ENCODE data around the gene TARS2. TPM values are rescaled to one million over a fixed set of nuclear protein-coding genes. Genes with fewer than 3 reads are reported as not detected.

Gene TARS2
- total and polyA plus RNA-seq, 2 of the 13 experiments (the other 11 are each of a cell fraction or from before 2014, with no cell fraction given): 21.3 to 22.8 TPM

DNA sequence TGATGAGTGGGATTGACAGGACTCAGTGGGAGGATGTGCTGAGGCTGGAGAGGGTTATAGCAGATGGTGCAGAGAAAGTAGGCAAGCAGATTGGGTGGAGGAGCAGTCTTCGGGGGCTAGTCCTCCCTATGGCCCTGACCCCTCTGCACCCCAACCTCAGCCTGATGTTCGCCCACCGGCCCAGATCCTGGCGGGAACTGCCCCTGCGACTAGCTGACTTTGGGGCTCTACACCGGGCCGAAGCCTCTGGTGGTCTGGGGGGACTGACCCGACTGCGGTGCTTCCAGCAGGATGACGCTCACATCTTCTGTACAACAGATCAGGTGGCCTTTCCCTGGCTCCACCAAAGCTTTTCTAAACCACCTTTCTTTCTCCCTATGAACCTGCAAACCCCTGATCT, 11.1 kb downstream of the TARS2 start (continued):
- TF ChIP-seq, protein P1, sequence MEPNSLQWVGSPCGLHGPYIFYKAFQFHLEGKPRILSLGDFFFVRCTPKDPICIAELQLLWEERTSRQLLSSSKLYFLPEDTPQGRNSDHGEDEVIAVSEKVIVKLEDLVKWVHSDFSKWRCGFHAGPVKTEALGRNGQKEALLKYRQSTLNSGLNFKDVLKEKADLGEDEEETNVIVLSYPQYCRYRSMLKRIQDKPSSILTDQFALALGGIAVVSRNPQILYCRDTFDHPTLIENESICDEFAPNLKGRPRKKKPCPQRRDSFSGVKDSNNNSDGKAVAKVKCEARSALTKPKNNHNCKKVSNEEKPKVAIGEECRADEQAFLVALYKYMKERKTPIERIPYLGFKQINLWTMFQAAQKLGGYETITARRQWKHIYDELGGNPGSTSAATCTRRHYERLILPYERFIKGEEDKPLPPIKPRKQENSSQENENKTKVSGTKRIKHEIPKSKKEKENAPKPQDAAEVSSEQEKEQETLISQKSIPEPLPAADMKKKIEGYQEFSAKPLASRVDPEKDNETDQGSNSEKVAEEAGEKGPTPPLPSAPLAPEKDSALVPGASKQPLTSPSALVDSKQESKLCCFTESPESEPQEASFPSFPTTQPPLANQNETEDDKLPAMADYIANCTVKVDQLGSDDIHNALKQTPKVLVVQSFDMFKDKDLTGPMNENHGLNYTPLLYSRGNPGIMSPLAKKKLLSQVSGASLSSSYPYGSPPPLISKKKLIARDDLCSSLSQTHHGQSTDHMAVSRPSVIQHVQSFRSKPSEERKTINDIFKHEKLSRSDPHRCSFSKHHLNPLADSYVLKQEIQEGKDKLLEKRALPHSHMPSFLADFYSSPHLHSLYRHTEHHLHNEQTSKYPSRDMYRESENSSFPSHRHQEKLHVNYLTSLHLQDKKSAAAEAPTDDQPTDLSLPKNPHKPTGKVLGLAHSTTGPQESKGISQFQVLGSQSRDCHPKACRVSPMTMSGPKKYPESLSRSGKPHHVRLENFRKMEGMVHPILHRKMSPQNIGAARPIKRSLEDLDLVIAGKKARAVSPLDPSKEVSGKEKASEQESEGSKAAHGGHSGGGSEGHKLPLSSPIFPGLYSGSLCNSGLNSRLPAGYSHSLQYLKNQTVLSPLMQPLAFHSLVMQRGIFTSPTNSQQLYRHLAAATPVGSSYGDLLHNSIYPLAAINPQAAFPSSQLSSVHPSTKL (CRISPR knock-in tag; IDR thresholded peaks at IDR 0.05): no peak

GRCh38 chr1:150505431-150505830, 18.2 kb downstream of the TARS2 start:
- TF ChIP-seq ZNF547 (CRISPR knock-in tag; IDR thresholded peaks at IDR 0.05) (no peak), KLF12 (CRISPR knock-in tag; IDR thresholded peaks at IDR 0.05; ENCODE audit: borderline replicate concordance) (no peak), NR2F2 (IDR thresholded peaks at IDR 0.05; ENCODE audit: borderline replicate concordance, low read depth) (no peak), ZNF333 (CRISPR knock-in tag; IDR thresholded peaks at IDR 0.05; ENCODE audit: borderline replicate concordance) (no peak), ZNF234 (CRISPR knock-in tag; conservative IDR thresholded peaks at IDR 0.05) (no peak), ZNF691 (CRISPR knock-in tag; IDR thresholded peaks at IDR 0.05; ENCODE audit: borderline replicate concordance, low read depth) (no peak), NRL (CRISPR knock-in tag; IDR thresholded peaks at IDR 0.05; ENCODE audit: borderline replicate concordance) (no peak), ZNF737 (CRISPR knock-in tag; IDR thresholded peaks at IDR 0.05; ENCODE audit: borderline replicate concordance) (no peak)
- TF ChIP-seq, protein P2, sequence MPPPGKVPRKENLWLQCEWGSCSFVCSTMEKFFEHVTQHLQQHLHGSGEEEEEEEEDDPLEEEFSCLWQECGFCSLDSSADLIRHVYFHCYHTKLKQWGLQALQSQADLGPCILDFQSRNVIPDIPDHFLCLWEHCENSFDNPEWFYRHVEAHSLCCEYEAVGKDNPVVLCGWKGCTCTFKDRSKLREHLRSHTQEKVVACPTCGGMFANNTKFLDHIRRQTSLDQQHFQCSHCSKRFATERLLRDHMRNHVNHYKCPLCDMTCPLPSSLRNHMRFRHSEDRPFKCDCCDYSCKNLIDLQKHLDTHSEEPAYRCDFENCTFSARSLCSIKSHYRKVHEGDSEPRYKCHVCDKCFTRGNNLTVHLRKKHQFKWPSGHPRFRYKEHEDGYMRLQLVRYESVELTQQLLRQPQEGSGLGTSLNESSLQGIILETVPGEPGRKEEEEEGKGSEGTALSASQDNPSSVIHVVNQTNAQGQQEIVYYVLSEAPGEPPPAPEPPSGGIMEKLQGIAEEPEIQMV (CRISPR knock-in tag; IDR thresholded peaks at IDR 0.05; ENCODE audit: low read depth): no peak
- TF ChIP-seq, protein P3, sequence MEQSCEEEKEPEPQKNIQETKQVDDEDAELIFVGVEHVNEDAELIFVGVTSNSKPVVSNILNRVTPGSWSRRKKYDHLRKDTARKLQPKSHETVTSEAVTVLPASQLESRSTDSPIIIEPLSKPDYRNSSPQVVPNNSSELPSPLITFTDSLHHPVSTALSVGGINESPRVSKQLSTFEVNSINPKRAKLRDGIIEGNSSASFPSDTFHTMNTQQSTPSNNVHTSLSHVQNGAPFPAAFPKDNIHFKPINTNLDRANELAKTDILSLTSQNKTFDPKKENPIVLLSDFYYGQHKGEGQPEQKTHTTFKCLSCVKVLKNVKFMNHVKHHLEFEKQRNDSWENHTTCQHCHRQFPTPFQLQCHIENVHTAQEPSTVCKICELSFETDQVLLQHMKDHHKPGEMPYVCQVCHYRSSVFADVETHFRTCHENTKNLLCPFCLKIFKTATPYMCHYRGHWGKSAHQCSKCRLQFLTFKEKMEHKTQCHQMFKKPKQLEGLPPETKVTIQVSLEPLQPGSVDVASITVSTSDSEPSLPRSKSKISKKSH (CRISPR knock-in tag; IDR thresholded peaks at IDR 0.05; ENCODE audit: borderline replicate concordance): no peak
- Histone ChIP-seq H3K4me1 (ENCODE audit: insufficient read depth, low read length) (peaks cover 9% of the 10 kb centered on the region; the same call in 1 of the 2 replicates), H2AFZ (ENCODE audit: low read length) (no peak overlapping the region), H3K27me3 (ENCODE audit: control insufficient read depth in 1 of 2, insufficient read depth in 2 of 2, low read length in 2 of 2) (no peaks in the 10 kb centered on the region), H3K4me2 (ENCODE audit: low read depth, low read length) (no peak overlapping the region), H3K4me3 (replicated peaks in 1 of 3; ENCODE audit: insufficient read depth in 1 of 3, low read depth in 2 of 3, low read length in 3 of 3) (no peak overlapping the region), H3K36me3 (replicated peaks in 1 of 2; ENCODE audit: control insufficient read depth in 1 of 2, insufficient read depth in 2 of 2, low read length in 2 of 2) (peaks cover 25 to 49% of the 10 kb centered on the region in 2 experiments; a peak in 4 of 5 replicates), H3K79me2 (ENCODE audit: insufficient read depth, low read length) (no peaks in the 10 kb centered on the region), H4K20me1 (ENCODE audit: insufficient read depth, low read length) (no peaks in the 10 kb centered on the region), H3K9me3 (ENCODE audit: low read length) (no peaks in the 10 kb centered on the region), H3K27ac (ENCODE audit: extremely low read length, insufficient read depth, low read length) (no peak overlapping the region), H3K9ac (ENCODE audit: insufficient read depth, low read depth, low read length) (no peak overlapping the region)
- in situ Hi-C loops (cut with HindIII; ENCODE audit: extremely low pct_ligation_motif_present, low pct_unique_long_range_greater_than_20kb) (no loop called here), intact Hi-C loops (cut with micrococcal nuclease; ENCODE audit: unreplicated experiment) (no loop called here)
- POLR2A ChIA-PET: no interaction called here
- CTCF ChIA-PET (ENCODE audit: low intra/inter-chr PET ratio, low total read pairs): no interaction called here
- FAIRE-seq: no peak
- no peak for DNase-seq (ENCODE audit: low spot score)
- ATAC-seq: no peak
- BruUV-seq (replicated peaks): no TSS peak
- WGBS (ENCODE audit: low lambda C conversion rate): 84% methylated on average over 6 of the region's 6 CpGs
